MCF 10A (cell line): ENCODE data around the gene SEC22C. TPM values are rescaled to one million over a fixed set of nuclear protein-coding genes. Genes with fewer than 3 reads are reported as not detected.

Experiments used
- BruUV-seq: library from RNA; stranded (reverse); fragments of 400-500 nt; replicated peaks from 2 replicates; lab custom pipeline; 2021; lab: Mats Ljungman, UMichigan
- CTCF ChIA-PET: fragments of 300-600 bp; sonication (Branson Sonifier 250); formaldehyde crosslinking; extraction: SDS; loops from one replicate; lab custom pipeline; 2021; ENCODE audit warnings: antibody characterized with exemption, inconsistent platforms; lab: Yijun Ruan, JAX
- POLR2A ChIA-PET: fragments of 300-600, 350-650 bp; sonication (Branson Sonifier 250); formaldehyde crosslinking; extraction: SDS; loops from one replicate; lab custom pipeline; 2020; ENCODE audit warnings: antibody characterized with exemption, inconsistent platforms; lab: Yijun Ruan, JAX
- DNase-seq: peaks from one replicate; pipeline ENCODE4 v3.0.0-alpha.2; 2018; ENCODE audit not compliant: unreplicated experiment
- H3K27ac Mint-ChIP-seq: one replicate; pipeline ENCODE4 v1.8.0; 2022; ENCODE audit warnings: mild to moderate bottlenecking, low read depth, mixed read lengths; ENCODE audit not compliant: unreplicated experiment
- H3K27me3 Mint-ChIP-seq: one replicate; pipeline ENCODE4 v1.8.0; 2022; ENCODE audit warnings: mixed read lengths; ENCODE audit not compliant: insufficient read depth, unreplicated experiment
- H3K36me3 Mint-ChIP-seq: one replicate; pipeline ENCODE4 v1.8.0; 2022; ENCODE audit warnings: mild to moderate bottlenecking, moderate library complexity, mixed read lengths; ENCODE audit not compliant: insufficient read depth, unreplicated experiment
- H3K4me1 Mint-ChIP-seq: one replicate; pipeline ENCODE4 v1.8.0; 2022; ENCODE audit warnings: mixed read lengths; ENCODE audit not compliant: insufficient read depth, unreplicated experiment
- H3K4me3 Mint-ChIP-seq: one replicate; pipeline ENCODE4 v1.8.0; 2022; ENCODE audit warnings: mild to moderate bottlenecking, moderate library complexity, mixed read lengths; ENCODE audit not compliant: unreplicated experiment
- H3K9me3 Mint-ChIP-seq: one replicate; pipeline ENCODE4 v1.8.0; 2022; ENCODE audit warnings: mixed read lengths; ENCODE audit not compliant: unreplicated experiment
- CTCF ChIP-seq: fragments of 200-600 bp; IDR thresholded peaks from one replicate; pipeline ENCODE4 v1.8.0; 2022; ENCODE audit warnings: antibody characterized with exemption, mild to moderate bottlenecking; ENCODE audit not compliant: unreplicated experiment
- intact Hi-C: fragments of 100-400 bp; cut with micrococcal nuclease; formaldehyde crosslinking; loops from 2 replicates; pipeline ENCODE4 v1.14.1; 2022
- total RNA-seq: library from RNA; stranded (reverse); gene quantifications from 2 replicates; pipeline ENCODE4 v1.2.3, GENCODE V29; 2022

SEC22C gene
- total RNA-seq, 1 experiment from 2014 or later, result 55.7 TPM

- no peak overlapping the region for H3K27ac Mint-ChIP-seq
- H3K27me3 Mint-ChIP-seq, result peaks cover 34% of the 10 kb centered on the region
- no TSS peak for BruUV-seq
- no peak for DNase-seq
- POLR2A ChIA-PET, result interaction anchor here (0.6 to 0.8 kb wide), 2 partner anchors 10 to 57 kb away, joined by 3 to 4 read pairs; no protein-coding TSS in a partner anchor
- H3K36me3 Mint-ChIP-seq, result no peaks in the 10 kb centered on the region
- CTCF ChIA-PET, result interaction anchor here (0.6 to 0.7 kb wide), 3 partner anchors 9 to 32 kb away, joined by 3 read pairs; no protein-coding TSS in a partner anchor
- H3K4me1 Mint-ChIP-seq, result peaks cover 6% of the 10 kb centered on the region
- no peaks in the 10 kb centered on the region for H3K9me3 Mint-ChIP-seq
- intact Hi-C loops, result loop anchor here (5.0 kb wide), 1 partner anchor 378 kb away; no protein-coding TSS in a partner anchor
- TF ChIP-seq CTCF, result no peak
- H3K4me3 Mint-ChIP-seq, result no peak overlapping the region
Measured at GRCh38 chr3:42504334-42505127, 77.2 kb downstream of the SEC22C start.

- POLR2A ChIA-PET, result no interaction called here
Measured at GRCh38 chr3:42503957-42504333, 77.8 kb downstream of the SEC22C start.

GRCh38 chr3:42503251-42503924, 78.4 kb downstream of the SEC22C start:
- no peak for DNase-seq
- H3K9me3 Mint-ChIP-seq, result no peaks in the 10 kb centered on the region
- peaks cover 26% of the 10 kb centered on the region for H3K27me3 Mint-ChIP-seq
- no peak overlapping the region for H3K4me3 Mint-ChIP-seq
- ChIA-PET CTCF (no interaction called here), POLR2A (no interaction called here)
- no peaks in the 10 kb centered on the region for H3K36me3 Mint-ChIP-seq
- peaks cover 6% of the 10 kb centered on the region for H3K4me1 Mint-ChIP-seq
- no TSS peak for BruUV-seq
- no peak for TF ChIP-seq CTCF
- no peak overlapping the region for H3K27ac Mint-ChIP-seq
- intact Hi-C loops, result loop anchor here (5.0 kb wide), 1 partner anchor 379 kb away; no protein-coding TSS in a partner anchor

More at GRCh38 chr3:42503957-42504333, 77.8 kb downstream of the SEC22C start:
- peaks cover 6% of the 10 kb centered on the region for H3K4me1 Mint-ChIP-seq
- TF ChIP-seq CTCF, result no peak
- CTCF ChIA-PET, result no interaction called here
- no peak overlapping the region for H3K27ac Mint-ChIP-seq
- intact Hi-C loops, result loop anchor here (5.0 kb wide), 1 partner anchor 378 kb away; no protein-coding TSS in a partner anchor
- no peak overlapping the region for H3K4me3 Mint-ChIP-seq
- no peak for DNase-seq
- no TSS peak for BruUV-seq
- H3K9me3 Mint-ChIP-seq, result no peaks in the 10 kb centered on the region
- no peaks in the 10 kb centered on the region for H3K36me3 Mint-ChIP-seq
- peaks cover 31% of the 10 kb centered on the region for H3K27me3 Mint-ChIP-seq
